CD4-positive, CD25-positive, alpha-beta regulatory T cell (primary cell): ENCODE results near the gene UGT1A9. TPM values are rescaled to one million over a fixed set of nuclear protein-coding genes. Genes with fewer than 3 reads are reported as not detected.
A peak's percentile ranks its signal among the peaks of the same experiment; 100 is the strongest.
"Not testable (repeated sequence)": the region's sequence is repeated elsewhere in the genome, so short reads cannot be mapped to it uniquely, and the experiment has no call there.

Experiments
- ATAC-seq, 2 donors: fragments of 150-1000 bp; cut with Tn5 transposase; one replicate each; pipeline ENCODE4 v1.10.0; 2021; ENCODE audit warnings: low read depth in 2 of 2, moderate number of reproducible peaks in 2 of 2, moderate library complexity in 1 of 2
- DNase-seq, 3 donors: peaks; one replicate each; pipeline versions ENCODE4 v3.0.0 to v3.0.0-alpha.2; 2012 to 2022; ENCODE audit warnings: mixed read lengths in 1 of 3
- H3K27ac ChIP-seq: one replicate; pipeline ENCODE4 v1.7.0; 2013; ENCODE audit warnings: mild to moderate bottlenecking, low read length; ENCODE audit not compliant: insufficient read depth, poor library complexity, severe bottlenecking
- H3K27me3 ChIP-seq: one replicate; pipeline ENCODE4 v1.7.0; 2013; ENCODE audit warnings: low read length; ENCODE audit not compliant: control insufficient read depth, insufficient read depth
- H3K36me3 ChIP-seq: one replicate; pipeline ENCODE4 v1.7.0; 2013; ENCODE audit warnings: mild to moderate bottlenecking, low read length, moderate library complexity; ENCODE audit not compliant: control insufficient read depth, insufficient read depth
- H3K4me1 ChIP-seq: 2 replicates; pipeline ENCODE4 v1.7.0; 2013; ENCODE audit warnings: mild to moderate bottlenecking, low read length; ENCODE audit not compliant: insufficient read depth, control insufficient read depth, poor library complexity, severe bottlenecking
- H3K4me3 ChIP-seq: one replicate; pipeline ENCODE4 v1.7.0; 2013; ENCODE audit warnings: low read depth, mild to moderate bottlenecking, low read length, moderate library complexity
- H3K9me3 ChIP-seq, 2 experiments: 1 replicate in 1 of 2; 2 replicates in 1 of 2; pipeline ENCODE4 v1.7.0; 2013; ENCODE audit warnings: low read length in 2 of 2, mild to moderate bottlenecking in 1 of 2, moderate library complexity in 1 of 2; ENCODE audit not compliant: control insufficient read depth in 2 of 2
- H3K27ac Mint-ChIP-seq, 3 donors: one replicate each; pipeline ENCODE4 v1.8.0; 2020 to 2022; ENCODE audit warnings: mild to moderate bottlenecking in 3 of 3, mixed read lengths in 3 of 3, moderate library complexity in 2 of 3
- H3K27me3 Mint-ChIP-seq: one replicate; pipeline ENCODE4 v1.8.0; 2022; ENCODE audit warnings: mild to moderate bottlenecking, mixed read lengths
- H3K36me3 Mint-ChIP-seq: one replicate; pipeline ENCODE4 v1.8.0; 2020; ENCODE audit warnings: mixed read lengths
- H3K4me1 Mint-ChIP-seq, 4 donors: one replicate each; pipeline ENCODE4 v1.8.0; 2020 to 2022; ENCODE audit warnings: mixed read lengths in 4 of 4, mild to moderate bottlenecking in 1 of 4
- H3K4me3 Mint-ChIP-seq, 4 donors: one replicate each; pipeline ENCODE4 v1.8.0; 2020 to 2022; ENCODE audit warnings: mild to moderate bottlenecking in 4 of 4, mixed read lengths in 4 of 4, moderate library complexity in 3 of 4
- H3K9me3 Mint-ChIP-seq, 7 donors: one replicate each; pipeline ENCODE4 v1.8.0; 2020 to 2022; ENCODE audit warnings: mixed read lengths in 7 of 7, mild to moderate bottlenecking in 3 of 7, moderate library complexity in 2 of 7
- polyA plus RNA-seq, 4 donors: library from polyadenylated mRNA; unstranded; fragments of 300-500 nt; fragmentation: Illumina TruSeq; gene quantifications; one replicate each; pipeline ENCODE4 v1.2.3, GENCODE V29; 2021
- total RNA-seq: library from RNA; stranded (reverse); gene quantifications from one replicate; pipeline ENCODE4 v1.2.3, GENCODE V29; 2022

Gene UGT1A9
- total and polyA plus RNA-seq, 5 donors from 2014 or later, result not detected

- Mint-ChIP-seq H3K27ac (no peak overlapping the region), H3K27me3 (peaks cover 29% of the 10 kb centered on the region), H3K9me3 (peaks cover 0 to 2% (median 0%) of the 10 kb centered on the region in 7 donors), H3K36me3 (no peaks in the 10 kb centered on the region), H3K4me1 (no peaks in the 10 kb centered on the region), H3K4me3 (no peak overlapping the region)
- DNase-seq (no peak), ATAC-seq (no peak)
- no peaks in the 10 kb centered on the region for H3K4me1 ChIP-seq
- no peaks in the 10 kb centered on the region for H3K9me3 ChIP-seq
- no peak overlapping the region for H3K27ac ChIP-seq
- no peak overlapping the region for H3K4me3 ChIP-seq
- peaks cover 4% of the 10 kb centered on the region for H3K27me3 ChIP-seq
- no peaks in the 10 kb centered on the region for H3K36me3 ChIP-seq
Measured at GRCh38 chr2:233691443-233692433, 20.0 kb downstream of the UGT1A9 start.

- peaks cover 4% of the 10 kb centered on the region for H3K27me3 ChIP-seq
- Mint-ChIP-seq H3K4me3 (peak within 1 kb of the TSS in 1 of 4 donors; percentile 24), H3K9me3 (peaks cover 0 to 2% (median 0%) of the 10 kb centered on the region in 7 donors), H3K27me3 (peaks cover 26% of the 10 kb centered on the region), H3K27ac (no peak within 1 kb of the TSS), H3K4me1 (no peaks in the 10 kb centered on the region), H3K36me3 (no peaks in the 10 kb centered on the region)
- H3K36me3 ChIP-seq, result no peaks in the 10 kb centered on the region
- DNase-seq, result no peak
- no peak within 1 kb of the TSS for H3K27ac ChIP-seq
- H3K9me3 ChIP-seq, result no peaks in the 10 kb centered on the region
- no peaks in the 10 kb centered on the region for H3K4me1 ChIP-seq
- ATAC-seq, result no peak
- H3K4me3 ChIP-seq, result no peak within 1 kb of the TSS
Measured at GRCh38 chr2:233692648-233693047, 20.9 kb downstream of the UGT1A9 start, which contains the start of gene UGT1A6. Gene UGT1A6 (plus strand): TSS chr2:233692890. CDS start chr2:233693005, 115 bp downstream.

- Mint-ChIP-seq H3K4me3 (no peak overlapping the region), H3K36me3 (no peaks in the 10 kb centered on the region), H3K27me3 (peaks cover 26% of the 10 kb centered on the region), H3K4me1 (no peaks in the 10 kb centered on the region), H3K27ac (no peak overlapping the region), H3K9me3 (peaks cover 0 to 5% (median 0%) of the 10 kb centered on the region in 7 donors)
- DNase-seq, result no peak
- no peaks in the 10 kb centered on the region for H3K9me3 ChIP-seq
- no peak for ATAC-seq
- H3K4me1 ChIP-seq, result no peaks in the 10 kb centered on the region
- no peak overlapping the region for H3K4me3 ChIP-seq
- no peaks in the 10 kb centered on the region for H3K36me3 ChIP-seq
- no peak overlapping the region for H3K27ac ChIP-seq
- peaks cover 3% of the 10 kb centered on the region for H3K27me3 ChIP-seq
Measured at GRCh38 chr2:233693963-233694362, 22.3 kb downstream of the UGT1A9 start.

- Mint-ChIP-seq H3K36me3 (no peaks in the 10 kb centered on the region), H3K4me1 (no peaks in the 10 kb centered on the region), H3K27ac (no peak overlapping the region), H3K27me3 (peaks cover 24% of the 10 kb centered on the region), H3K4me3 (no peak overlapping the region), H3K9me3 (peaks cover 0 to 6% (median 0%) of the 10 kb centered on the region in 7 donors)
- no peak for ATAC-seq
- H3K4me1 ChIP-seq, result no peaks in the 10 kb centered on the region
- no peak overlapping the region for H3K4me3 ChIP-seq
- no peak overlapping the region for H3K27ac ChIP-seq
- no peak for DNase-seq
- H3K27me3 ChIP-seq, result peaks cover 2% of the 10 kb centered on the region
- no peaks in the 10 kb centered on the region for H3K9me3 ChIP-seq
- H3K36me3 ChIP-seq, result no peaks in the 10 kb centered on the region
Measured at GRCh38 chr2:233698740-233699139, 27.0 kb downstream of the UGT1A9 start.

- Mint-ChIP-seq H3K27ac (no peak overlapping the region), H3K9me3 (peaks cover 0 to 6% (median 0%) of the 10 kb centered on the region in 7 donors), H3K36me3 (no peaks in the 10 kb centered on the region), H3K4me1 (no peaks in the 10 kb centered on the region), H3K4me3 (no peak overlapping the region), H3K27me3 (peaks cover 24% of the 10 kb centered on the region)
- Histone ChIP-seq H3K4me1 (no peaks in the 10 kb centered on the region), H3K27me3 (peaks cover 2% of the 10 kb centered on the region), H3K9me3 (no peaks in the 10 kb centered on the region), H3K4me3 (no peak overlapping the region), H3K27ac (no peak overlapping the region), H3K36me3 (no peaks in the 10 kb centered on the region)
- no peak for DNase-seq
- no peak for ATAC-seq
Measured at GRCh38 chr2:233699424-233700027, 27.8 kb downstream of the UGT1A9 start.

GRCh38 chr2:233700028-233700635 is 28.4 kb downstream of the UGT1A9 start:
- H3K27me3 Mint-ChIP-seq, result peaks cover 24% of the 10 kb centered on the region
- ATAC-seq, result no peak
- Histone ChIP-seq H3K4me3 (no peak overlapping the region), H3K36me3 (no peaks in the 10 kb centered on the region), H3K9me3 (no peaks in the 10 kb centered on the region), H3K4me1 (no peaks in the 10 kb centered on the region), H3K27me3 (peaks cover 2% of the 10 kb centered on the region), H3K27ac (no peak overlapping the region)
- DNase-seq, result no peak
- no peaks in the 10 kb centered on the region for H3K36me3 Mint-ChIP-seq
- no peaks in the 10 kb centered on the region for H3K4me1 Mint-ChIP-seq
- H3K9me3 Mint-ChIP-seq, result peaks cover 0 to 6% (median 0%) of the 10 kb centered on the region in 7 donors
- no peak overlapping the region for H3K27ac Mint-ChIP-seq
- H3K4me3 Mint-ChIP-seq, result no peak overlapping the region

- H3K4me1 ChIP-seq, H3K27ac Mint-ChIP-seq, H3K36me3 Mint-ChIP-seq, H3K4me1 Mint-ChIP-seq, H3K36me3 ChIP-seq, H3K9me3 ChIP-seq, DNase-seq, ATAC-seq, H3K27me3 ChIP-seq, H3K9me3 Mint-ChIP-seq, H3K4me3 Mint-ChIP-seq, H3K27ac ChIP-seq, H3K4me3 ChIP-seq: not testable (repeated sequence)
- H3K27me3 Mint-ChIP-seq, result peaks cover 19% of the 10 kb centered on the region
Measured at GRCh38 chr2:233700842-233701241, 29.1 kb downstream of the UGT1A9 start.
